IMR-90 (cell line): ENCODE results near the gene HOTAIR.

Source experiments
- BHLHE40 ChIP-seq: fragments of 150-350 bp; IDR thresholded peaks from 2 replicates; pipeline ENCODE4 v1.6.1; 2016; ENCODE audit warnings: mild to moderate bottlenecking, low read depth, low read length
- CEBPB ChIP-seq: IDR thresholded peaks from 2 replicates; pipeline ENCODE4 v1.6.1; 2012; ENCODE audit warnings: low read depth, low read length, improper control_type of control experiment
- CHD1 ChIP-seq: IDR thresholded peaks from 2 replicates; pipeline ENCODE4 v1.6.1; 2012; ENCODE audit warnings: low read depth, low read length, improper control_type of control experiment
- FOS ChIP-seq: fragments of 150-350 bp; IDR thresholded peaks from 2 replicates; pipeline ENCODE4 v1.6.1; 2016; ENCODE audit warnings: low read depth, low read length
- MAFK ChIP-seq: IDR thresholded peaks from 2 replicates; pipeline ENCODE4 v1.6.1; 2012; ENCODE audit warnings: low read depth, low read length, improper control_type of control experiment
- MXI1 ChIP-seq: IDR thresholded peaks from 2 replicates; pipeline ENCODE4 v1.6.1; 2012; ENCODE audit warnings: low read depth, mild to moderate bottlenecking, low read length, moderate library complexity, borderline replicate concordance
- POLR2A ChIP-seq: IDR thresholded peaks from 2 replicates; pipeline ENCODE4 v1.6.1; 2012; ENCODE audit warnings: mild to moderate bottlenecking, low read depth, low read length
- RAD21 ChIP-seq: IDR thresholded peaks from 2 replicates; pipeline ENCODE4 v1.6.1; 2012; ENCODE audit warnings: low read length, improper control_type of control experiment
- RCOR1 ChIP-seq: IDR thresholded peaks from 2 replicates; pipeline ENCODE4 v1.6.1; 2012; ENCODE audit warnings: mild to moderate bottlenecking, low read length, improper control_type of control experiment; ENCODE audit not compliant: insufficient replicate concordance
- RFX5 ChIP-seq: IDR thresholded peaks from 2 replicates; pipeline ENCODE4 v1.8.0; 2012; ENCODE audit warnings: low read depth, mild to moderate bottlenecking, low read length, moderate library complexity
- SMC3 ChIP-seq: fragments of 150-350 bp; IDR thresholded peaks from 2 replicates; pipeline ENCODE4 v1.6.1; 2016; ENCODE audit warnings: low read depth, mild to moderate bottlenecking, antibody characterized with exemption, low read length, moderate library complexity
- USF2 ChIP-seq: fragments of 150-350 bp; IDR thresholded peaks from 2 replicates; pipeline ENCODE4 v1.6.1; 2017; ENCODE audit warnings: mild to moderate bottlenecking, antibody characterized with exemption, low read length, low read depth
- TF ChIP-seq, protein P1 (sequence below): conservative IDR thresholded peaks from 2 replicates; pipeline ENCODE4 v1.5.1; 2012; ENCODE audit warnings: mild to moderate bottlenecking, low read depth, low read length, improper control_type of control experiment

DNA sequence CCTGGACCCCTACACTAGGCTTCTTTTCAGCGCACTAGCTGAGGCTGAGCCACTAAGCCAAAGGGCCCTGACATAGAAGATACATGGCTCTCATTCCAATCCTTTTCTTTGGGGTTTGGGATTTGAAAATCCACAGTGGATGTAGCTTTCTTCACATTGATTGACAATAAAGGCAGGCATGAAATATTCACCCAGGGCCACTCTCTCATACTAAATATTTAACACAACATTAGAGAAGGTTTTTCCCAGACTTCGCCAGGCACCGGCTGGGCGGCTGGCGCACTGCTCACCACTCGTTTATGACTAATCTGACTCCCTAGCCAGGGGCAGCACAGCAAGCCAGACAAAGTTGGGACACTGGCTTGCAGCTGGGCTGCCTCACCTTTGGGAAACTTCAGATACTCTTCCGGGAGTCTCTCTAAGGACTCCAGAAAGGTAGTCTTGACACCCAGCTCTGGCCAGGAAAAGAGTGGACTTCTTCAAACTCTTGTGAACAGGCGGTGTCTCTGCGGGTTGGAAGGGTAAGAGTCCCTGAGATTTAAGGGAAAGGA is 2.5 kb downstream of the HOTAIR start:
- TF ChIP-seq RFX5: no peak
- TF ChIP-seq, protein P1, sequence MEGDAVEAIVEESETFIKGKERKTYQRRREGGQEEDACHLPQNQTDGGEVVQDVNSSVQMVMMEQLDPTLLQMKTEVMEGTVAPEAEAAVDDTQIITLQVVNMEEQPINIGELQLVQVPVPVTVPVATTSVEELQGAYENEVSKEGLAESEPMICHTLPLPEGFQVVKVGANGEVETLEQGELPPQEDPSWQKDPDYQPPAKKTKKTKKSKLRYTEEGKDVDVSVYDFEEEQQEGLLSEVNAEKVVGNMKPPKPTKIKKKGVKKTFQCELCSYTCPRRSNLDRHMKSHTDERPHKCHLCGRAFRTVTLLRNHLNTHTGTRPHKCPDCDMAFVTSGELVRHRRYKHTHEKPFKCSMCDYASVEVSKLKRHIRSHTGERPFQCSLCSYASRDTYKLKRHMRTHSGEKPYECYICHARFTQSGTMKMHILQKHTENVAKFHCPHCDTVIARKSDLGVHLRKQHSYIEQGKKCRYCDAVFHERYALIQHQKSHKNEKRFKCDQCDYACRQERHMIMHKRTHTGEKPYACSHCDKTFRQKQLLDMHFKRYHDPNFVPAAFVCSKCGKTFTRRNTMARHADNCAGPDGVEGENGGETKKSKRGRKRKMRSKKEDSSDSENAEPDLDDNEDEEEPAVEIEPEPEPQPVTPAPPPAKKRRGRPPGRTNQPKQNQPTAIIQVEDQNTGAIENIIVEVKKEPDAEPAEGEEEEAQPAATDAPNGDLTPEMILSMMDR: no peak
- TF ChIP-seq RAD21: no peak
- no peak for TF ChIP-seq POLR2A
- TF ChIP-seq USF2: no peak
- TF ChIP-seq FOS: no peak
- no peak for TF ChIP-seq RCOR1
- TF ChIP-seq MAFK: no peak
- no peak for TF ChIP-seq CEBPB
- no peak for TF ChIP-seq CHD1
- no peak for TF ChIP-seq MXI1
- no peak for TF ChIP-seq SMC3
- TF ChIP-seq BHLHE40: no peak
